Subcutaneous adipose tissue (tissue), 4 donors: Measurements from ENCODE around the gene ERVW-1. TPM values are rescaled to one million over a fixed set of nuclear protein-coding genes. Genes with fewer than 3 reads are reported as not detected.

Source experiments
- CTCF ChIP-seq: fragments of 450-650 bp; IDR thresholded peaks from one replicate; pipeline ENCODE4 v1.5.1; 2016; ENCODE audit warnings: low read depth, mild to moderate bottlenecking, control low read depth, antibody characterized with exemption, moderate library complexity
- total RNA-seq, 4 donors: library from RNA; depleted of rRNA; stranded (reverse); fragments of >200 nt; gene quantifications; one replicate each; pipeline ENCODE4 v1.1.0, GENCODE V29; 2016

Gene ERVW-1
- total RNA-seq, 4 donors from 2014 or later = not detected

GRCh38 chr7:92423710-92424131, 54.0 kb downstream of the ERVW-1 start:
- no peak for TF ChIP-seq CTCF

- TF ChIP-seq CTCF = no peak
Observed at GRCh38 chr7:92422926-92423325, 54.8 kb downstream of the ERVW-1 start.

GRCh38 chr7:92421676-92422435, 55.9 kb downstream of the ERVW-1 start:
- TF ChIP-seq CTCF = no peak

Other genes with a start within 250 kb of the ERVW-1 start
- 10 to 100 TPM; 50.8 to 86.7 (median 60.9) TPM for gene KRIT1, start 232.0 kb downstream of the ERVW-1 start, total RNA-seq
- 10 to 100 TPM; 36.9 to 51.4 (median 41.4) TPM for gene ANKIB1, start 232.0 kb downstream of the ERVW-1 start, total RNA-seq
- 10 to 100 TPM; 42.9 to 61.8 (median 54.1) TPM for gene GATAD1, start 30.5 kb downstream of the ERVW-1 start, total RNA-seq
- 10 to 100 TPM; 17.8 to 27.9 (median 21.9) TPM for gene PEX1, start 50.6 kb upstream of the ERVW-1 start, total RNA-seq
- gene RBM48, start 50.8 kb upstream of the ERVW-1 start, total RNA-seq = 10 to 100 TPM in 3 of 4 donors, 1 to 10 TPM in 1; 9.4 to 17.2 (median 14.6) TPM
- 10 to 100 TPM; 18.9 to 44.3 (median 27.6) TPM for gene FAM133B, start 112.4 kb upstream of the ERVW-1 start, total RNA-seq